ENCODE results near the gene PXDN.

Gene PXDN

DNA sequence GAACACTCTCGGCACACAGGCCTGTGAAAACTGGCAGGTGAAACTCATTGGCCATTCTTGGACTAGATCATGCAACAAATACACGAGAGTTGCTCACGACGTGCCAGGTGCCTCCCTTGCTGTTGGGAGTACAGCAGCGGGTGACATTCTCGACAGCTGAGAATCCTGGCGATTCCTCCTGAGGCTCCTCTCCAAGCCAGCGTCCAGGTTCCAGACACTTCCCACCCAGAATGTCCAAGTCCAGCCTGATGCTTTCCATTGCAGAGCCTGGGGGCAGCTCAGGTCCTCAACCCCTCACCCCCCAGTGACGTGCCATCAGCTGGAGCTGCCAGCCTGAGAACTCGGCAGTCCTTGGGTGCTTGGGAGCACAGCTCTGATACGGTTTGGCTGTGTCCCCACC lies 124.2 kb downstream of the PXDN start:
- DNase-seq (ENCODE audit: low read depth): no peak
- TF ChIP-seq CTCF (IDR thresholded peaks at IDR 0.05; ENCODE audit: control insufficient read depth, extremely low read depth, insufficient read depth): no peak

DNA sequence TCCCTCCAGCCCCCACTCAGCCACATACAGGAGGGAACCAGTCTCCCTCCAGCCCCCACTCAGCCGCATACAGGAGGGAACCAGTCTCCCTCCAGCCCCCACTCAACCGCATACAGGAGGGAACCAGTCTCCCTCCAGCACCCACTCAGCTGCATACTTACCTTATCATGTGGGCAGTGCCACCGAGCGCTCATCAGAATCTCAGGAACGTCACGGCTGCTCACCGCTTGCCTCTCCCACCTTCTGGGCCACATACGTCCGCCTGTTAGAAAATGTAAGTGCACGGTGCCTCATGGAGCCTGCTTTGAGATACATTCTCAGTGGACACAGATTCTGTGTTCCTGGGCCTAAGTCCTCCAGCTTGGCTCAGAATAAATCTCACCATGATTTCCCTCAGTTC lies 124.8 kb downstream of the PXDN start:
- TF ChIP-seq CTCF (IDR thresholded peaks at IDR 0.05; ENCODE audit: control insufficient read depth, extremely low read depth, insufficient read depth): no peak
- DNase-seq (ENCODE audit: low read depth): no peak
- no peak overlapping the region for H3K4me3 ChIP-seq (ENCODE audit: low read depth, low read length)

More for the DNA sequence above, 124.2 kb downstream of the PXDN start:
- no peak overlapping the region for H3K4me3 ChIP-seq (ENCODE audit: low read depth, low read length)

DNA sequence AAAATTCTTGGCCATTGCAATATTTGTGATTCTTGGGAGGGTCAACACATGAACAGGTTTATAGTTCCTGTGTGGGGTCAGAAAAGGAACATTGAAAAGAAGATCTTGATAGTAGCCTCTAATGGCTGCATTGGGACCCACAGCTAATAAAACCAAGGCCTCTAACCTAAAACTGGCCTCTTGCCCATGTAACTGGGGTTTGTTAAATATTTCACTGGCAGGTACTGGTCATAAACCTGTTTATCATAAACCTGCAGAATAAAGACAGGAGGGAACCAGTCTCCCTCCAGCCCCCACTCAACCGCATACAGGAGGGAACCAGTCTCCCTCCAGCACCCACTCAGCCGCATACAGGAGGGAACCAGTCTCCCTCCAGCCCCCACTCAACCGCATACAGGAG lies 125.3 kb downstream of the PXDN start:
- H3K4me3 ChIP-seq (ENCODE audit: low read depth, low read length): no peak overlapping the region
- no peak for TF ChIP-seq CTCF (IDR thresholded peaks at IDR 0.05; ENCODE audit: control insufficient read depth, extremely low read depth, insufficient read depth)
- peak; percentile 84 for DNase-seq (ENCODE audit: low read depth)

- H3K4me3 ChIP-seq (ENCODE audit: low read depth, low read length): no peak overlapping the region
- DNase-seq (ENCODE audit: low read depth): no peak
- TF ChIP-seq CTCF (IDR thresholded peaks at IDR 0.05; ENCODE audit: control insufficient read depth, extremely low read depth, insufficient read depth): no peak
These were observed 125.9 kb downstream of the PXDN start for GRCh38 chr2:1618191-1618961.

- DNase-seq (ENCODE audit: low read depth): peak; percentile 31
- no peak overlapping the region for H3K4me3 ChIP-seq (ENCODE audit: low read depth, low read length)
- TF ChIP-seq CTCF (IDR thresholded peaks at IDR 0.05; ENCODE audit: control insufficient read depth, extremely low read depth, insufficient read depth): no peak
These were observed 126.8 kb downstream of the PXDN start for GRCh38 chr2:1617425-1618021.

GRCh38 chr2:1614564-1614963 lies 129.8 kb downstream of the PXDN start:
- H3K4me3 ChIP-seq (ENCODE audit: low read depth, low read length): no peak overlapping the region
- no peak for DNase-seq (ENCODE audit: low read depth)
- TF ChIP-seq CTCF (IDR thresholded peaks at IDR 0.05; ENCODE audit: control insufficient read depth, extremely low read depth, insufficient read depth): no peak
